ENCODE data around the gene GNAQ.

The GNAQ gene

GRCh38 chr9:77988630-77989029 lies 43.0 kb downstream of the GNAQ start:
- no peak for DNase-seq
- Histone ChIP-seq H3K4me3 (ENCODE audit: low read depth in 1 of 2, low read length in 2 of 2) (no peak overlapping the region), H3K79me2 (ENCODE audit: insufficient read depth, low read length) (peaks cover 99% of the 10 kb centered on the region)

GRCh38 chr9:77987880-77988525 lies 43.6 kb downstream of the GNAQ start:
- DNase-seq (no peak), ATAC-seq (ENCODE audit: insufficient read depth, low read depth) (no peak)
- H3K4me2 ChIP-seq (ENCODE audit: insufficient read depth, low read length): no peak overlapping the region
- H3K9ac ChIP-seq (ENCODE audit: low read depth, low read length): no peak overlapping the region
- H3K27me3 ChIP-seq (ENCODE audit: insufficient read depth, low read length, poor library complexity): no peaks in the 10 kb centered on the region
- H3K27ac ChIP-seq (ENCODE audit: low read length): no peak overlapping the region
- TF ChIP-seq CTCF (IDR thresholded peaks at IDR 0.05; ENCODE audit: borderline replicate concordance, extremely low read depth, low read length, poor library complexity, severe bottlenecking): no peak
- no peak for TF ChIP-seq EZH2 (IDR thresholded peaks at IDR 0.05; ENCODE audit: borderline replicate concordance, low read depth, low read length, severe bottlenecking)
- peaks cover 99% of the 10 kb centered on the region for H3K79me2 ChIP-seq (ENCODE audit: insufficient read depth, low read length)
- H3K4me3 ChIP-seq (ENCODE audit: low read depth in 1 of 2, low read length in 2 of 2): no peak overlapping the region
- peaks cover 15% of the 10 kb centered on the region for H3K4me1 ChIP-seq (ENCODE audit: insufficient read depth, low read length)
- H4K20me1 ChIP-seq (ENCODE audit: insufficient read depth, low read length): peaks cover 57% of the 10 kb centered on the region
- H2AFZ ChIP-seq (ENCODE audit: low read depth, low read length): no peak overlapping the region
- H3K9me3 ChIP-seq (ENCODE audit: insufficient read depth, low read length, severe bottlenecking): no peaks in the 10 kb centered on the region
- peaks cover 21% of the 10 kb centered on the region; the same call in 1 of the 2 replicates for H3K36me3 ChIP-seq (ENCODE audit: insufficient read depth, low read length)

More at GRCh38 chr9:77988630-77989029, 43.0 kb downstream of the GNAQ start:
- Histone ChIP-seq H3K36me3 (ENCODE audit: insufficient read depth, low read length) (peaks cover 21% of the 10 kb centered on the region; the same call in 1 of the 2 replicates), H4K20me1 (ENCODE audit: insufficient read depth, low read length) (peaks cover 51% of the 10 kb centered on the region), H3K27ac (ENCODE audit: low read length) (no peak overlapping the region), H2AFZ (ENCODE audit: low read depth, low read length) (no peak overlapping the region), H3K27me3 (ENCODE audit: insufficient read depth, low read length, poor library complexity) (no peaks in the 10 kb centered on the region), H3K9ac (ENCODE audit: low read depth, low read length) (no peak overlapping the region), H3K4me1 (ENCODE audit: insufficient read depth, low read length) (peaks cover 9% of the 10 kb centered on the region), H3K4me2 (ENCODE audit: insufficient read depth, low read length) (no peak overlapping the region), H3K9me3 (ENCODE audit: insufficient read depth, low read length, severe bottlenecking) (no peaks in the 10 kb centered on the region)
- ATAC-seq (ENCODE audit: insufficient read depth, low read depth): no peak
- TF ChIP-seq CTCF (IDR thresholded peaks at IDR 0.05; ENCODE audit: borderline replicate concordance, extremely low read depth, low read length, poor library complexity, severe bottlenecking) (no peak), EZH2 (IDR thresholded peaks at IDR 0.05; ENCODE audit: borderline replicate concordance, low read depth, low read length, severe bottlenecking) (no peak)

GRCh38 chr9:77987081-77987656 lies 44.4 kb downstream of the GNAQ start:
- H3K36me3 ChIP-seq (ENCODE audit: insufficient read depth, low read length): peaks cover 21% of the 10 kb centered on the region; the same call in 1 of the 2 replicates
- H3K9ac ChIP-seq (ENCODE audit: low read depth, low read length): no peak overlapping the region
- H3K9me3 ChIP-seq (ENCODE audit: insufficient read depth, low read length, severe bottlenecking): no peaks in the 10 kb centered on the region
- H2AFZ ChIP-seq (ENCODE audit: low read depth, low read length): no peak overlapping the region
- DNase-seq (no peak), ATAC-seq (ENCODE audit: insufficient read depth, low read depth) (no peak)
- H4K20me1 ChIP-seq (ENCODE audit: insufficient read depth, low read length): peaks cover 59% of the 10 kb centered on the region
- H3K4me2 ChIP-seq (ENCODE audit: insufficient read depth, low read length): no peak overlapping the region
- H3K4me1 ChIP-seq (ENCODE audit: insufficient read depth, low read length): peaks cover 22% of the 10 kb centered on the region
- H3K27me3 ChIP-seq (ENCODE audit: insufficient read depth, low read length, poor library complexity): no peaks in the 10 kb centered on the region
- TF ChIP-seq EZH2 (IDR thresholded peaks at IDR 0.05; ENCODE audit: borderline replicate concordance, low read depth, low read length, severe bottlenecking) (no peak), CTCF (IDR thresholded peaks at IDR 0.05; ENCODE audit: borderline replicate concordance, extremely low read depth, low read length, poor library complexity, severe bottlenecking) (no peak)
- no peak overlapping the region for H3K27ac ChIP-seq (ENCODE audit: low read length)
- H3K4me3 ChIP-seq (ENCODE audit: low read depth in 1 of 2, low read length in 2 of 2): no peak overlapping the region
- peaks cover 99% of the 10 kb centered on the region for H3K79me2 ChIP-seq (ENCODE audit: insufficient read depth, low read length)

Measured in DND-41 (cell line).